IMR-90 (cell line): ENCODE measurements around the gene KRT1. TPM values are rescaled to one million over a fixed set of nuclear protein-coding genes. Genes with fewer than 3 reads are reported as not detected.

ENCODE experiments used
- ATAC-seq: fragments of 200-7000 bp; cut with Tn5 transposase; 2 replicates; pipeline ENCODE4 v1.9.1; 2020; ENCODE audit warnings: low read depth, mild to moderate bottlenecking, moderate library complexity
- BruUV-seq: library from RNA; stranded (reverse); fragments of 400-500 nt; replicated peaks from 2 replicates; lab custom pipeline; 2021; lab: Mats Ljungman, UMichigan
- CTCF ChIA-PET: fragments of 300-600 bp; formaldehyde crosslinking; extraction: SDS; loops from one replicate; lab custom pipeline; 2021; ENCODE audit warnings: antibody characterized with exemption; lab: Yijun Ruan, JAX
- POLR2A ChIA-PET: fragments of 300-600 bp; sonication (Branson Sonifier 250); formaldehyde crosslinking; loops from one replicate; lab custom pipeline; 2022; ENCODE audit warnings: antibody characterized with exemption; ENCODE audit not compliant: unreplicated experiment; lab: Charles Lee
- DNase-seq: peaks from one replicate; pipeline ENCODE4 v3.0.0; 2013
- H2AFZ ChIP-seq: replicated peaks from 2 replicates; pipeline ENCODE3; 2013; ENCODE audit warnings: low read length, mild to moderate bottlenecking; ENCODE audit not compliant: poor library complexity
- H2AK5ac ChIP-seq: 2 replicates; pipeline ENCODE4 v1.6.1; 2013; ENCODE audit warnings: low read depth, low read length, inconsistent platforms
- H2AK9ac ChIP-seq: replicated peaks from 2 replicates; pipeline ENCODE3; 2013; ENCODE audit warnings: mild to moderate bottlenecking, low read depth, low read length, moderate library complexity; ENCODE audit not compliant: poor library complexity
- H2BK120ac ChIP-seq: 2 replicates; pipeline ENCODE4 v1.6.1; 2013; ENCODE audit warnings: low read depth, low read length, inconsistent platforms
- H2BK15ac ChIP-seq: 3 replicates; pipeline ENCODE4 v1.6.1; 2013; ENCODE audit warnings: low read depth, low read length, inconsistent platforms
- H2BK20ac ChIP-seq: 2 replicates; pipeline ENCODE4 v1.6.1; 2013; ENCODE audit warnings: low read depth, mild to moderate bottlenecking, inconsistent platforms, low read length, moderate library complexity
- H2BK5ac ChIP-seq: 2 replicates; pipeline ENCODE4 v1.6.1; 2013; ENCODE audit warnings: mild to moderate bottlenecking, low read depth, low read length, inconsistent platforms; ENCODE audit not compliant: poor library complexity, severe bottlenecking
- H3K14ac ChIP-seq: replicated peaks from 2 replicates; pipeline ENCODE4 v1.6.1; 2013; ENCODE audit warnings: low read depth, low read length, inconsistent platforms
- H3K18ac ChIP-seq: 2 replicates; pipeline ENCODE4 v1.6.1; 2013; ENCODE audit warnings: low read depth, low read length, control low read depth
- H3K23ac ChIP-seq: 2 replicates; pipeline ENCODE4 v1.6.1; 2013; ENCODE audit warnings: low read depth, low read length, inconsistent platforms
- H3K27ac ChIP-seq: 2 replicates; pipeline ENCODE4 v1.5.1; 2013; ENCODE audit warnings: mild to moderate bottlenecking, control low read depth, low read length; ENCODE audit not compliant: insufficient read depth
- H3K27me3 ChIP-seq: 2 replicates; pipeline ENCODE4 v1.6.1; 2013; ENCODE audit warnings: low read length; ENCODE audit not compliant: control insufficient read depth, insufficient read depth
- H3K36me3 ChIP-seq: 2 replicates; pipeline ENCODE4 v1.6.1; 2013; ENCODE audit warnings: low read length, mixed read lengths; ENCODE audit not compliant: control insufficient read depth, insufficient read depth
- H3K4ac ChIP-seq: 2 replicates; pipeline ENCODE4 v1.6.1; 2013; ENCODE audit warnings: low read depth, low read length, inconsistent platforms
- H3K4me1 ChIP-seq: 2 replicates; pipeline ENCODE4 v1.6.1; 2013; ENCODE audit warnings: low read length, mixed read lengths; ENCODE audit not compliant: control insufficient read depth, insufficient read depth
- H3K4me2 ChIP-seq: 2 replicates; pipeline ENCODE4 v1.6.1; 2013; ENCODE audit warnings: low read depth, mild to moderate bottlenecking, control low read depth, low read length, moderate library complexity
- H3K4me3 ChIP-seq: 2 replicates; pipeline ENCODE4 v1.5.1; 2013; ENCODE audit warnings: low read depth, mild to moderate bottlenecking, control low read depth, low read length, moderate library complexity; ENCODE audit not compliant: insufficient read depth
- H3K56ac ChIP-seq: 2 replicates; pipeline ENCODE4 v1.6.1; 2013; ENCODE audit warnings: low read length, inconsistent platforms; ENCODE audit not compliant: insufficient read depth; ENCODE audit errors: extremely low read depth
- H3K79me1 ChIP-seq, 2 experiments: 2 replicates each; pipeline ENCODE4 v1.6.1; 2013; ENCODE audit warnings: low read length in 2 of 2, inconsistent platforms in 1 of 2, low read depth in 1 of 2
- H3K9ac ChIP-seq: 2 replicates; pipeline ENCODE4 v1.6.1; 2013; ENCODE audit warnings: low read depth, low read length, control low read depth
- H3K9me1 ChIP-seq: 2 replicates; pipeline ENCODE4 v1.6.1; 2013; ENCODE audit warnings: low read length, inconsistent platforms; ENCODE audit not compliant: insufficient read depth
- H3K9me3 ChIP-seq: 2 replicates; pipeline ENCODE4 v1.6.1; 2013; ENCODE audit warnings: low read length; ENCODE audit not compliant: control insufficient read depth, insufficient read depth
- H4K20me1 ChIP-seq: 2 replicates; pipeline ENCODE4 v1.6.1; 2013; ENCODE audit warnings: low read length, inconsistent platforms; ENCODE audit not compliant: insufficient read depth
- H4K5ac ChIP-seq: 2 replicates; pipeline ENCODE4 v1.6.1; 2013; ENCODE audit warnings: mild to moderate bottlenecking, low read depth, low read length, control low read depth
- H4K8ac ChIP-seq, 2 experiments: 2 replicates each; pipeline ENCODE4 v1.6.1; 2013; ENCODE audit warnings: low read depth in 2 of 2, low read length in 2 of 2, control low read depth in 1 of 2, inconsistent platforms in 1 of 2
- H4K91ac ChIP-seq: 2 replicates; pipeline ENCODE4 v1.6.1; 2013; ENCODE audit warnings: low read depth, low read length, inconsistent platforms; ENCODE audit not compliant: insufficient read depth
- MXI1 ChIP-seq: IDR thresholded peaks from 2 replicates; pipeline ENCODE4 v1.6.1; 2012; ENCODE audit warnings: low read depth, mild to moderate bottlenecking, low read length, moderate library complexity, borderline replicate concordance
- RCOR1 ChIP-seq: IDR thresholded peaks from 2 replicates; pipeline ENCODE4 v1.6.1; 2012; ENCODE audit warnings: mild to moderate bottlenecking, low read length, improper control_type of control experiment; ENCODE audit not compliant: insufficient replicate concordance
- SMC3 ChIP-seq: fragments of 150-350 bp; IDR thresholded peaks from 2 replicates; pipeline ENCODE4 v1.6.1; 2016; ENCODE audit warnings: low read depth, mild to moderate bottlenecking, antibody characterized with exemption, low read length, moderate library complexity
- WGBS, 2 experiments: methylation state at CpG; one replicate each; pipeline versions ENCODE4 v1.1.5 to v1.1.7; 2013; ENCODE audit warnings: missing lambda C conversion rate in 2 of 2; ENCODE audit not compliant: insufficient read length in 1 of 2; ENCODE audit errors: extremely low coverage in 2 of 2; 5-methylcytosine and 5-hydroxymethylcytosine counted together
- dilution Hi-C: fragments of 300-500 bp; cut with HindIII; formaldehyde crosslinking; loops from one replicate; pipeline ENCODE4 v1.14.3; 2018; ENCODE audit warnings: low sequenced_read_pairs; ENCODE audit not compliant: unreplicated experiment
- in situ Hi-C: fragments of 300-500 bp; cut with MboI; formaldehyde crosslinking; loops from 3 replicates; pipeline ENCODE4 v1.14.3; 2019; ENCODE audit warnings: low sequenced_read_pairs, inconsistent platforms, mixed read lengths
- intact Hi-C: fragments of 100-400 bp; cut with micrococcal nuclease; formaldehyde crosslinking; loops from 2 replicates; pipeline ENCODE4 v1.10.0; 2022
- polyA plus RNA-seq, 3 experiments: library from polyadenylated mRNA; depleted of rRNA; stranded (reverse); fragments of >200 nt; gene quantifications; 2 replicates each; pipeline ENCODE4 v1.2.3, GENCODE V29; 2012; ENCODE audit warnings: low replicate concordance in 1 of 3
- total RNA-seq: library from RNA; depleted of rRNA; stranded (reverse); fragments of >200 nt; gene quantifications from 2 replicates; pipeline ENCODE4 v1.2.3, GENCODE V29; 2012

KRT1 gene
- total and polyA plus RNA-seq, 2 of the 4 experiments (the other 2 are of a cell fraction) = not detected

DNA sequence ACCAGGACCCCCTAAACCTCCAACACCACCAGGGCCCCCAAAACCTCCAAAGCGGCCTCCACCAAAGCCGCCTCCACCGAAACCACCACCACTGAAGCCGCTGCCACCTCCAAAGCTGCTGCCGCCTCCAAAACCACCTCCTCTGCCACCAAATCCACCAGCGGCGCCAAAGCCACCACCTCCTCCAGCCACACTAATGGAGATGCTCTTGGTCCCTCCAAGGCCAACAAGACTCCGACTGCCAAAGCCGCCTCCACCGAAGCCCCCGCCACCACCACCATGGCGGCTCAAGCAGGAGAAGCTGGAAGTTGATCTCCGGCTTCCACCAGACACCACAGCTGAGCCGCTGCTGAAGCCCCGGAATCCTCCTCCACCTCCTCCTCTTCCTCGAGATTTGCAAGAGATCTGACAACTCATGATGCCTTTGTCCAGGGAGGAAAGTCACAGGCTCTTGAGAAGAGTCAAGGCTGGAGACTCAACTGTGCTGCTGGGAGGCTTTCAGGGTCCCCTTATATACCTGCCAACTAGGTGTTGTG is 28.4 kb downstream of the KRT1 start, which contains the start of gene KRT2:
Gene KRT2, minus strand, starts transcription at position 486 of the 536 bp plus-strand sequence. Its CDS starts 69 bp downstream, at position 417.
- Histone ChIP-seq H2BK120ac (no peak within 1 kb of the TSS), H3K4me2 (no peak within 1 kb of the TSS), H3K27me3 (peaks cover 16% of the 10 kb centered on the region), H2AK5ac (no peak within 1 kb of the TSS), H2BK20ac (no peak within 1 kb of the TSS), H3K18ac (no peak within 1 kb of the TSS), H3K56ac (no peak within 1 kb of the TSS), H3K4me1 (no peaks in the 10 kb centered on the region), H4K20me1 (no peaks in the 10 kb centered on the region), H2AFZ (no peak within 1 kb of the TSS), H3K14ac (no peak within 1 kb of the TSS), H3K4me3 (no peak within 1 kb of the TSS), H2BK15ac (no peak within 1 kb of the TSS), H4K91ac (no peak within 1 kb of the TSS), H3K9me1 (no peaks in the 10 kb centered on the region), H4K8ac (no peak within 1 kb of the TSS), H3K79me1 (no peaks in the 10 kb centered on the region), H2BK5ac (no peak within 1 kb of the TSS), H3K27ac (no peak within 1 kb of the TSS), H4K5ac (no peak within 1 kb of the TSS), H3K9me3 (no peaks in the 10 kb centered on the region), H3K36me3 (no peaks in the 10 kb centered on the region), H2AK9ac (no peak within 1 kb of the TSS), H3K23ac (no peak within 1 kb of the TSS), H3K9ac (no peak within 1 kb of the TSS), H3K4ac (no peak within 1 kb of the TSS)
- no peak for TF ChIP-seq MXI1
- no peak for TF ChIP-seq SMC3
- TF ChIP-seq RCOR1 = no peak
- no TSS peak for BruUV-seq
- in situ Hi-C loops = no loop called here
- no peak for DNase-seq
- CTCF ChIA-PET = no interaction called here
- dilution Hi-C loops = no loop called here
- no CpG with 5 or more reads among the region's 16 CpGs for WGBS, 2 experiments
- ATAC-seq = no peak
- POLR2A ChIA-PET = no interaction called here
- intact Hi-C loops = no loop called here
